HK-2 (cell line): ENCODE data around the gene TRPC4AP.
A peak's percentile ranks its signal among the peaks of the same experiment; 100 is the strongest.

Experiments
- DNase-seq: peaks from one replicate; pipeline ENCODE4 v3.0.0-alpha.2; 2018; ENCODE audit not compliant: unreplicated experiment

The TRPC4AP gene

DNA sequence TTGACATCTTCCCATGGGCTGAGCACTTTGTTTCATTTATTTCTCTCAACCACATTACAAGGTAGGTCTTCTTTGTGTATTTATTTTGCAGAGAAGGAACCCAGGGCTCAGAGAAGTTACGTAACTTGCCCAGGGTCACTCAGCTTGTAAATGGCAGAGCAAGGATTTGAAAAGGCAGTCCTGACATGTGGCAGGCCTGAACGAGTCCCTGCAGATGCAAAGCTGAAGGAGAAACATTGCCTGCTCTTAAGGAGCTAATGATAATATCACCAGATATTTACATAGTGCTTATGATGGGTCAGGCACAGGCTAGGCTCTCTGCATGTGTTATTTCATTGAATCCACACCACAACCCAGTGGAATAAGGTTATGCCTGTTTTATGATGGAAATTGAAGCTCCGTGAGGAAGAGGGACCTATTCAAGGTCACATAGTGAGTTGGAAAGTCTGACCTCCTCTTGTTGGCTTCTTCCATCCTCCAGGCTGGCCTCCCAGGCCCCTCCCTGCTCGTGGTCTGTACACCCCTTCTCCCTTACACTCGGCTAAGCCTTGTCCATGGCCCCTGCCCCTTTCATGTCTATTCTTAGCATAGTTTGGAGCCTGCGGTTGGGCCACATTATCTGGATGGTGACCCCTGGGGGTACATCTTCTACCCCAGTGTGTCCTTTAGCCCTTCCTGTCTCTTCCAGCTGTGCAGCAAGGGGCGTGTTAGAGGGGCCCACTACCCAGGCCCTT is 124.4 kb downstream of the TRPC4AP start:
- DNase-seq = no peak

- no peak for DNase-seq
Observed at GRCh38 chr20:34967421-34967820, 125.2 kb downstream of the TRPC4AP start.

DNA sequence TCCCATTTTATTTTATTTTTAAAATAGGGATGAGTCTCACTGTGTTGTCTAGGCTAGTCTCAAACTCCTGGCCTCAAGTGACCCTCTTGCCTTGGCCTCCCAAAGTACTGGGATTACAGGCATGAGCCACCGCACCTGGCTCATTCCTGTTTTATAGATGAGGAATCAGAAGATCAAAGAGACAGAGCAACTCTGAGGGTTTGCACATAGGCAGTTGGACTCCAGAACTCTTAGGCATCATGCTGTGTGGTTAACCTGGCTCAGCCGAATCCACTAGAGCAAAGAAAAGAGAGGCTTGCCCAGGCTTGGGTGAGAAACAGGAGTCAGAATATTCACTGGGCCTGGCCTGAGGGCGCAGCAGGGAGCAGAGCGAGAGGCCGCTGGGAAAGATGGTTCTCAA is 127.6 kb downstream of the TRPC4AP start:
- DNase-seq = no peak

DNA sequence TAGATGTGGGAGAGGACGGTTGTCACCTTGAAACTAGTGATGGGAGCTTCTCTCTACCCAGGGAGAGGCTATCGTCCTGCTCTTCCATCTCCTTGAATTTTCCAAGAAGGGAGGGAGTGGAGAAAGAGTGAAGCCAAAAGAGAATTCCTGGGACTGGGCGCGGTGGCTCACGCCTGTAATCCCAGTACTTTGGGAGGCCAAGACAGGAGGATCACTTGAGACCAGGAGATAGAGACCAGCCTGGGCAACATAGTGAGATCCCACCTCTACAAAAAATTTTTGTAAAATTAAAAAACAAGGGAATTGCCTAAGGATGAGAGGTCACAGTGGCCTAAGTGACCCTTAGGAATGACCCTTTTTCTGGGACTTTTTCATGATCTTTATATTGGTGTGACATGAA is 128.1 kb downstream of the TRPC4AP start:
- DNase-seq = no peak

- no peak for DNase-seq
Observed at GRCh38 chr20:34956751-34957472, 135.7 kb downstream of the TRPC4AP start.

DNA sequence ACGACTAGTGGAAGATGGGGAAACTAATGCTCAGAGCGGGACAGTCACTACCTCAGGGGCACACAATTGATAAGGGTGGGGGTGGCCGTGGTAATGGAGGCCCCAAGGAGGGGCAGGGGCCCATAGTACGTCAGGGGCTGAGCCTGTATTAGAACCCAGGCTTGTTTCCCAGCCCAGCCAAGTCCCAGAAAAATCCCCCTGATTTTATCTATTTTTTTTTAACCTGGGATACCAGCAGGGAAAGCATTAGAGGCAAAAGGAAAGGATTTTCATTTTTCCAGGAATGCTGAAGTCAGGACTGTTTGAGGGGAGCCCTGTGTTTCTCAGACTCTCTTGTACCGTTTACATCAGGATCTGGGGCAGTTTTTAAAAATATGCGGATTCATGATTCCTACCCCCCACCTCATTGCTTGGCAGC is 136.6 kb downstream of the TRPC4AP start:
- no peak for DNase-seq

GRCh38 chr20:34955231-34956040 is 137.2 kb downstream of the TRPC4AP start, which contains the start of the genes GSS and MYH7B:
TSS of gene GSS (minus strand) at chr20:34955806. CDS start at chr20:34951852, 3,954 bp downstream.
TSS of gene MYH7B (plus strand) at chr20:34955868. CDS start at chr20:34978006, 22,138 bp downstream.
- peak; percentile 100 for DNase-seq

DNA sequence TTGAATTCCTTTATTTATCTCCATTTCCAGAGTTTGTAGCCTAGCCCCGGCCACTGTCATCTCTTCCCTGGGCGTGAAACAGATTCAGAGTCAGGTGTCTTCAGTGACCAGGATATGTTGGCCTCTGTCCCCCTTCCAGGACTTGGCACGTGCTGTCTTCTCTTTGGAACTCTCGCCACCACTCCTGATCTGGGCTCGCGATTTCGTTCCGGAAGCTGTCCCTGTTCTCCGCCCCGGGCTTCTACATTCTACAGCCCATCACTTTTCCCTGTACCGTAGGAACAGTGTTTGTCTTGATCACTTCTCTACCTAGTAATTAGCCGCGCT is 137.7 kb downstream of the TRPC4AP start:
- DNase-seq = peak; percentile 70

DNA sequence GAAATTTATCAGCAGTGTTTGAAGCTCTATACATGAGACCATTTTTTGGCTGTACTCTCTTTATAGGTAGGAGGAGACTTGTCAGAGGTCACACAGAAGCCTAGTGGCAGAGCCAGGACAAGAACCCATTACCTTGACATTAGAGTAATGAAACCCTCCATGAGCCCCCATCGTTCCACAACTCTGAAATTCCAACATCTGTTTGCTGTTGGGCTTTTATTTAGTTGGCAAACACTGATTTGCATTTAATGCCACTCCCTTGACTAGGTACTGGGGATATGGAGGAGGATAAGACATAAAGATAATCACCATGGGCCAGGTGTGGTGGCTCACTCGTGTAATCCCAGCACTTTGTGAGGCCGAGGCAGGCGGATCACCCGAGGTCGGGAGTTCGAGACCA is 138.6 kb downstream of the TRPC4AP start:
- no peak for DNase-seq

DNA sequence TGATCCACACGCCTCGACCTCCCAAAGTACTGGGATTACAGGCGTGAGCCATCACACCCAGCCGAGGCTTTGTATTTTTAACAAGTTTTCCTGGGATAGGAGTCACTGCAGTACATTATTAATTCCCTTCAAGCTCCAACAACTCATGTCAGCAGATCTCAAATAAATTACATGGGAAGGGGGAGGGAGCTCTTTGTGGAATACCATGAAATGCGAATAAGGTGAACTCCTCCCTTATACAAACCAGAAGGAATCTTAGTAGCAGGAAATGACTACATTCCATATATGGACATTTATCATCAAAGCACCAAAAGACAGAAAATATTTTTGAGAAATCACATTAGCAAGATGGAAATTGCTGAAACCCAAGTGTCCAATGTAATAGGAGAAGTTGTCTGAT is 139.9 kb downstream of the TRPC4AP start:
- no peak for DNase-seq
